OCI-LY7 (cell line): ENCODE measurements around the gene INHBE. TPM values are rescaled to one million over a fixed set of nuclear protein-coding genes. Genes with fewer than 3 reads are reported as not detected.

Experiments used
- BruUV-seq: library from RNA; stranded (reverse); fragments of 400-500 nt; replicated peaks from 2 replicates; lab custom pipeline; 2021; lab: Mats Ljungman, UMichigan
- CTCF ChIA-PET: fragments of 300-600 bp; sonication (Branson Sonifier 250); formaldehyde crosslinking; loops from one replicate; lab custom pipeline; 2022; ENCODE audit warnings: antibody characterized with exemption; ENCODE audit not compliant: unreplicated experiment; lab: Charles Lee
- POLR2A ChIA-PET: fragments of 300-600 bp; sonication (Branson Sonifier 250); formaldehyde crosslinking; loops from one replicate; lab custom pipeline; 2022; ENCODE audit warnings: antibody characterized with exemption; lab: Charles Lee
- DNase-seq: peaks from one replicate; pipeline ENCODE4 v3.0.0-alpha.2; 2015; ENCODE audit warnings: low spot score
- H2AFZ ChIP-seq: fragments of 200-600 bp; sonication (generic), shearing (Covaris generic); 2 replicates; pipeline ENCODE4 v1.6.1; 2014; ENCODE audit warnings: mild to moderate bottlenecking, antibody characterized with exemption, low read length, moderate library complexity
- H3K27ac ChIP-seq: fragments of 200-600 bp; sonication (generic); 2 replicates; pipeline ENCODE4 v1.5.1; 2014; ENCODE audit warnings: mixed run types, low read depth, mild to moderate bottlenecking, moderate library complexity, low read length, inconsistent platforms; ENCODE audit not compliant: poor library complexity, severe bottlenecking
- H3K36me3 ChIP-seq: fragments of 200-600 bp; sonication (generic); 2 replicates; pipeline ENCODE4 v1.6.1; 2014; ENCODE audit warnings: mild to moderate bottlenecking, antibody characterized with exemption, low read length, moderate library complexity, mixed read lengths; ENCODE audit not compliant: insufficient read depth
- H3K4me1 ChIP-seq: fragments of 200-600 bp; sonication (generic); 2 replicates; pipeline ENCODE4 v1.5.1; 2014; ENCODE audit warnings: mild to moderate bottlenecking, low read length; ENCODE audit not compliant: insufficient read depth, poor library complexity, severe bottlenecking
- H3K4me2 ChIP-seq: fragments of 200-600 bp; sonication (generic); 2 replicates; pipeline ENCODE4 v1.6.1; 2014; ENCODE audit warnings: mild to moderate bottlenecking, low read length
- H3K4me3 ChIP-seq: fragments of 200-600 bp; sonication (generic); 2 replicates; pipeline ENCODE4 v1.5.1; 2014; ENCODE audit warnings: mild to moderate bottlenecking, low read depth, low read length; ENCODE audit not compliant: poor library complexity, severe bottlenecking
- H3K79me2 ChIP-seq: fragments of 200-600 bp; sonication (generic); 2 replicates; pipeline ENCODE4 v1.6.1; 2016; ENCODE audit warnings: low read depth, mild to moderate bottlenecking, low read length, moderate library complexity, mixed read lengths; ENCODE audit not compliant: insufficient read depth
- H3K9me2 ChIP-seq: fragments of 200-600 bp; sonication (generic); 2 replicates; pipeline ENCODE4 v1.6.1; 2016; ENCODE audit warnings: mild to moderate bottlenecking, low read length, mixed read lengths; ENCODE audit not compliant: insufficient read depth
- H3K9me3 ChIP-seq: fragments of 200-600 bp; sonication (generic); 2 replicates; pipeline ENCODE4 v1.6.1; 2014; ENCODE audit warnings: mild to moderate bottlenecking, mixed run types, low read length, mixed read lengths
- H4K20me1 ChIP-seq: fragments of 200-600 bp; sonication (generic); 2 replicates; pipeline ENCODE4 v1.6.1; 2014; ENCODE audit warnings: mild to moderate bottlenecking, antibody characterized with exemption, low read length, moderate library complexity, mixed read lengths; ENCODE audit not compliant: insufficient read depth
- CTCF ChIP-seq: fragments of 200-600 bp; sonication (generic); conservative IDR thresholded peaks from 2 replicates; pipeline ENCODE4 v1.5.1; 2014; ENCODE audit warnings: mild to moderate bottlenecking, antibody characterized with exemption, low read length, moderate library complexity, mixed read lengths
- EZH2phosphoT487 ChIP-seq: fragments of 200-600 bp; sonication (generic); IDR thresholded peaks from 2 replicates; pipeline ENCODE4 v1.6.1; 2018; ENCODE audit warnings: low read depth, borderline replicate concordance, mild to moderate bottlenecking, mixed run types, antibody characterized with exemption, low read length, moderate library complexity, mixed read lengths
- intact Hi-C: fragments of 100-400 bp; cut with micrococcal nuclease; formaldehyde crosslinking; loops from one replicate; pipeline ENCODE4 v1.10.0; 2022; ENCODE audit not compliant: unreplicated experiment
- total RNA-seq, 2 experiments: library from RNA; depleted of rRNA in 1 of 2; stranded (reverse); fragments of >200 nt in 1 of 2; shearing (Covaris generic) in 1 of 2; gene quantifications; 2 replicates each; pipeline ENCODE4 v1.2.3, GENCODE V29; 2014 to 2022

INHBE gene
- total RNA-seq, 2 experiments from 2014 or later = 3.2 to 4.0 TPM

- Histone ChIP-seq H4K20me1 (no peaks in the 10 kb centered on the region), H3K79me2 (no peaks in the 10 kb centered on the region), H3K9me3 (no peaks in the 10 kb centered on the region), H3K4me1 (no peaks in the 10 kb centered on the region), H3K36me3 (peaks cover 64% of the 10 kb centered on the region), H3K4me3 (no peak overlapping the region), H2AFZ (no peak overlapping the region), H3K9me2 (no peaks in the 10 kb centered on the region), H3K4me2 (no peak overlapping the region), H3K27ac (no peak overlapping the region)
- DNase-seq = no peak
- BruUV-seq = no TSS peak
- ChIA-PET POLR2A (interaction anchor here (0.5 kb wide), 1 partner anchor 22 kb away, joined by 3 read pairs; no protein-coding TSS in a partner anchor), CTCF (no interaction called here)
- intact Hi-C loops = no loop called here
- TF ChIP-seq EZH2phosphoT487 = no peak
- no peak for TF ChIP-seq CTCF
Observed at GRCh38 chr12:57470286-57470969, 15.3 kb downstream of the INHBE start.

DNA sequence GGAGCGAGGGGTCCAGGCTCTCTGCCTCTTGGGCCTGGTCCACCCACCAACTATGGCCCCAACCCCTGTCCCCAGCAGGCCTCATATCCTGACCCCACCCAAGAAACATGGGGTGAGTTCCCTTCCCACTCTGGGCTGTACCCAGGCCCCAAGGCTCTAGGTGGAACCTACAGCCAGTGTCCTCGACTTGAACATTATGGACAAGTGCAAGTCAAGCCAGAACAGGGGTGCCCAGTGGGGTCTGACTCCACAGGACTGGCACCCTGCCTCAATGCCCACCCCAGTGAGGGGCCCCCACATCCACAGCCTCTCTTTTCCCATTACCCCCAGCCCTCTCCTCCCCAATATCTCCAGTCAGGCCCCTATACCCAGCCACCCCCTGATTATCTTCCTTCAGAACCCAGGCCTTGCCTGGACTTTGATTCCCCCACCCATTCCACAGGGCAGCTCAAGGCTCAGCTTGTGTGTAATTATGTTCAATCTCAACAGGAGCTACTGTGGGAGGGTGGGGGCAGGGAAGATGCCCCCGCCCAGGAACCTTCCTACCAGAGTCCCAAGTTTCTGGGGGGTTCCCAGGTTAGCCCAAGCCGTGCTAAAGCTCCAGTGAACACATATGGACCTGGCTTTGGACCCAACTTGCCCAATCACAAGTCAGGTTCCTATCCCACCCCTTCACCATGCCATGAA is 16.0 kb downstream of the INHBE start:
- Histone ChIP-seq H3K9me3 (no peaks in the 10 kb centered on the region), H3K4me3 (no peak overlapping the region), H3K27ac (no peak overlapping the region), H3K4me2 (no peak overlapping the region), H3K36me3 (peaks cover 66% of the 10 kb centered on the region), H3K79me2 (no peaks in the 10 kb centered on the region), H3K4me1 (peaks cover 6% of the 10 kb centered on the region), H2AFZ (no peak overlapping the region), H4K20me1 (no peaks in the 10 kb centered on the region), H3K9me2 (no peaks in the 10 kb centered on the region)
- TF ChIP-seq CTCF = no peak
- TF ChIP-seq EZH2phosphoT487 = no peak
- BruUV-seq = no TSS peak
- no peak for DNase-seq
- POLR2A ChIA-PET = interaction anchor here (0.6 to 1.2 kb wide), 2 partner anchors 8 to 9 kb away, joined by 3 to 4 read pairs; no protein-coding TSS in a partner anchor
- CTCF ChIA-PET = no interaction called here
- intact Hi-C loops = no loop called here
